HUDEP-2 (cell line): ENCODE data around the gene KEL.
A peak's percentile ranks its signal among the peaks of the same experiment; 100 is the strongest.

Experiments used
- DNase-seq, 76 experiments: peaks; one replicate each; lab custom pipeline; 2025; ENCODE audit not compliant: unreplicated experiment in 76 of 76; lab: John Stamatoyannopoulos, UW

KEL gene

GRCh38 chr7:142962991-142963390 is 828 bp upstream of the KEL start:
- DNase-seq = no peak

GRCh38 chr7:142961595-142961972 is 579 bp downstream of the KEL start:
- no peak for DNase-seq

- peak in 9 of 76 experiments; percentile 2 to 35 (median 21) for DNase-seq
Observed at GRCh38 chr7:142960955-142961512, 1.1 kb downstream of the KEL start.

GRCh38 chr7:142959202-142959601 is 3.0 kb downstream of the KEL start:
- DNase-seq = no peak

GRCh38 chr7:142957723-142958122 is 4.4 kb downstream of the KEL start:
- no peak for DNase-seq

- no peak for DNase-seq
Observed at GRCh38 chr7:142956951-142957623, 5.1 kb downstream of the KEL start.

GRCh38 chr7:142954680-142955268 is 7.4 kb downstream of the KEL start:
- peak in 12 of 76 experiments; percentile 5 to 53 (median 20) for DNase-seq

GRCh38 chr7:142950235-142950634 is 11.9 kb downstream of the KEL start:
- no peak for DNase-seq

GRCh38 chr7:142948603-142949002 is 13.6 kb downstream of the KEL start:
- no peak for DNase-seq

- no peak for DNase-seq
Observed at GRCh38 chr7:142945001-142945400, 17.2 kb downstream of the KEL start.

GRCh38 chr7:142943706-142944268 is 18.4 kb downstream of the KEL start:
- DNase-seq = no peak

GRCh38 chr7:142942746-142943145 is 19.4 kb downstream of the KEL start:
- DNase-seq = no peak

- no peak for DNase-seq
Observed at GRCh38 chr7:142941541-142941940, 20.6 kb downstream of the KEL start.

GRCh38 chr7:142940966-142941535 is 21.1 kb downstream of the KEL start:
- no peak for DNase-seq

- peak in 1 of 76 experiments; percentile 30 for DNase-seq
Observed at GRCh38 chr7:142939226-142939910, 22.8 kb downstream of the KEL start, which contains the start of gene LLCFC1. Gene LLCFC1, plus strand, starts transcription at chr7:142939484. Its CDS starts 138 bp downstream, at chr7:142939622.

GRCh38 chr7:142938611-142939010 is 23.6 kb downstream of the KEL start:
- no peak for DNase-seq

- no peak for DNase-seq
Observed at GRCh38 chr7:142935941-142936565, 26.1 kb downstream of the KEL start.

GRCh38 chr7:142934056-142934455 is 28.1 kb downstream of the KEL start:
- DNase-seq = no peak

GRCh38 chr7:142933624-142934023 is 28.5 kb downstream of the KEL start, which contains the start of gene TRPV5:
Gene TRPV5, minus strand, starts transcription at chr7:142933746. Its CDS starts 287 bp downstream, at chr7:142933459.
- DNase-seq = no peak

- no peak for DNase-seq
Observed at GRCh38 chr7:142933092-142933475, 29.1 kb downstream of the KEL start.
